Peyer's patch (tissue), 4 donors: ENCODE results near the gene RERE.

Source experiments
- POLR2A ChIP-seq, 2 donors: fragments of 450-650 bp; IDR thresholded peaks; one replicate each; pipeline ENCODE4 v1.5.1; 2017; ENCODE audit warnings: antibody characterized with exemption in 2 of 2, mild to moderate bottlenecking in 2 of 2, moderate library complexity in 2 of 2
- TF ChIP-seq, protein P1 (sequence below), 6 experiments: fragments of 450-650 bp in 4 of 6; fragments of 200-600 bp in 2 of 6; sonication (generic) in 1 of 6; IDR thresholded peaks; one replicate each; pipeline ENCODE4 v1.5.1; 2017 to 2019; ENCODE audit warnings: antibody characterized with exemption in 6 of 6, mild to moderate bottlenecking in 3 of 6, moderate library complexity in 1 of 6

GRCh38 chr1:8574985-8575384, 242.5 kb downstream of the RERE start:
- TF ChIP-seq, protein P1, sequence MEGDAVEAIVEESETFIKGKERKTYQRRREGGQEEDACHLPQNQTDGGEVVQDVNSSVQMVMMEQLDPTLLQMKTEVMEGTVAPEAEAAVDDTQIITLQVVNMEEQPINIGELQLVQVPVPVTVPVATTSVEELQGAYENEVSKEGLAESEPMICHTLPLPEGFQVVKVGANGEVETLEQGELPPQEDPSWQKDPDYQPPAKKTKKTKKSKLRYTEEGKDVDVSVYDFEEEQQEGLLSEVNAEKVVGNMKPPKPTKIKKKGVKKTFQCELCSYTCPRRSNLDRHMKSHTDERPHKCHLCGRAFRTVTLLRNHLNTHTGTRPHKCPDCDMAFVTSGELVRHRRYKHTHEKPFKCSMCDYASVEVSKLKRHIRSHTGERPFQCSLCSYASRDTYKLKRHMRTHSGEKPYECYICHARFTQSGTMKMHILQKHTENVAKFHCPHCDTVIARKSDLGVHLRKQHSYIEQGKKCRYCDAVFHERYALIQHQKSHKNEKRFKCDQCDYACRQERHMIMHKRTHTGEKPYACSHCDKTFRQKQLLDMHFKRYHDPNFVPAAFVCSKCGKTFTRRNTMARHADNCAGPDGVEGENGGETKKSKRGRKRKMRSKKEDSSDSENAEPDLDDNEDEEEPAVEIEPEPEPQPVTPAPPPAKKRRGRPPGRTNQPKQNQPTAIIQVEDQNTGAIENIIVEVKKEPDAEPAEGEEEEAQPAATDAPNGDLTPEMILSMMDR (IDR thresholded peaks at IDR 0.05): no peak
- no peak for TF ChIP-seq POLR2A (IDR thresholded peaks at IDR 0.05)
